Esophagus muscularis mucosa (tissue), 4 donors: ENCODE measurements around the gene ZNF536. TPM values are rescaled to one million over a fixed set of nuclear protein-coding genes. Genes with fewer than 3 reads are reported as not detected.

Experiments
- DNase-seq: peaks from one replicate; pipeline ENCODE4 v3.0.0-alpha.2; 2017; ENCODE audit errors: extremely low spot score
- H3K27ac ChIP-seq, 4 donors: fragments of 200-600 bp; sonication (generic); replicated peaks in 1 of 4; 1 replicate in 3 of 4; 2 replicates in 1 of 4; pipeline ENCODE4 v1.5.1; 2016 to 2019; ENCODE audit warnings: mild to moderate bottlenecking in 1 of 4
- H3K27me3 ChIP-seq, 4 donors: fragments of 200-600 bp; sonication (generic); one replicate each; pipeline versions ENCODE4 v1.5.1 to v1.6.0; 2016 to 2019
- H3K36me3 ChIP-seq, 4 donors: fragments of 200-600 bp; sonication (generic); one replicate each; pipeline ENCODE4 v1.5.1; 2016 to 2019
- H3K4me1 ChIP-seq, 4 donors: fragments of 200-600 bp; sonication (generic); one replicate each; pipeline ENCODE4 v1.5.1; 2016 to 2019
- H3K4me3 ChIP-seq, 4 donors: fragments of 200-600 bp; sonication (generic); 1 replicate in 2 of 4; 2 replicates in 2 of 4; pipeline ENCODE4 v1.5.1; 2016 to 2019; ENCODE audit warnings: mild to moderate bottlenecking in 4 of 4, moderate library complexity in 1 of 4
- H3K9me3 ChIP-seq, 4 donors: fragments of 200-600 bp; sonication (generic); 1 replicate in 3 of 4; 2 replicates in 1 of 4; pipeline ENCODE4 v1.5.1; 2016 to 2019
- CTCF ChIP-seq, 3 experiments: fragments of 200-600 bp in 2 of 3; fragments of 450-650 bp in 1 of 3; sonication (generic) in 2 of 3; IDR thresholded peaks; one replicate each; pipeline ENCODE4 v1.5.1; 2017 to 2019; ENCODE audit warnings: antibody characterized with exemption in 3 of 3, mild to moderate bottlenecking in 2 of 3, moderate library complexity in 1 of 3
- EP300 ChIP-seq: sonication (generic); formaldehyde crosslinking; IDR thresholded peaks from one replicate; pipeline ENCODE4 v1.6.1; 2017; ENCODE audit warnings: antibody characterized with exemption
- POLR2A ChIP-seq: fragments of 450-650 bp; IDR thresholded peaks from one replicate; pipeline ENCODE4 v1.6.1; 2017; ENCODE audit warnings: antibody characterized with exemption, moderate library complexity, mild to moderate bottlenecking, low read depth
- POLR2AphosphoS5 ChIP-seq, 2 donors: sonication (generic); formaldehyde crosslinking; IDR thresholded peaks; one replicate each; pipeline ENCODE4 v1.6.1; 2017; ENCODE audit warnings: antibody characterized with exemption in 2 of 2
- WGBS: methylation state at CpG from one replicate; pipeline ENCODE4 v1.1.5; 2018; 5-methylcytosine and 5-hydroxymethylcytosine counted together
- intact Hi-C: fragments of 100-400 bp; cut with DNase I; formaldehyde crosslinking; loops from one replicate; pipeline ENCODE4 v1.15.1; 2023
- total RNA-seq, 4 donors: library from RNA; depleted of rRNA; stranded (reverse); fragments of >200 nt; gene quantifications; one replicate each; pipeline versions ENCODE4 v1.1.0 to v1.2.1, GENCODE V29; 2016

ZNF536 gene
- total RNA-seq, 4 donors from 2014 or later: 2.5 to 7.3 (median 5.6) TPM

- peaks cover 0 to 1% (median 0%) of the 10 kb centered on the region in 4 donors for H3K27me3 ChIP-seq
- no peak overlapping the region for H3K4me3 ChIP-seq
- no peak for DNase-seq
- no peaks in the 10 kb centered on the region for H3K36me3 ChIP-seq
- intact Hi-C loops: no loop called here
- no peak overlapping the region for H3K27ac ChIP-seq
- no peaks in the 10 kb centered on the region for H3K4me1 ChIP-seq
- TF ChIP-seq EP300 (no peak), POLR2A (no peak), POLR2AphosphoS5 (IDR thresholded peaks at IDR 0.05) (no peak), CTCF (IDR thresholded peaks at IDR 0.05) (no peak)
- H3K9me3 ChIP-seq: no peaks in the 10 kb centered on the region
- 86% methylated on average over 10 of the region's 12 CpGs for WGBS
Observed at GRCh38 chr19:30333291-30334065, 38.7 kb upstream of the ZNF536 start.

- WGBS: 92% methylated on average over 9 of the region's 10 CpGs
Observed at GRCh38 chr19:30334841-30335240, 37.3 kb upstream of the ZNF536 start.

GRCh38 chr19:30335306-30335886 is 36.8 kb upstream of the ZNF536 start:
- Histone ChIP-seq H3K27ac (no peak overlapping the region), H3K36me3 (no peaks in the 10 kb centered on the region), H3K4me1 (no peaks in the 10 kb centered on the region), H3K4me3 (no peak overlapping the region), H3K27me3 (peaks cover 0 to 16% (median 0%) of the 10 kb centered on the region in 4 donors), H3K9me3 (no peaks in the 10 kb centered on the region)
- intact Hi-C loops: no loop called here
- TF ChIP-seq POLR2AphosphoS5 (IDR thresholded peaks at IDR 0.05): no peak
- no peak for TF ChIP-seq CTCF (IDR thresholded peaks at IDR 0.05)
- TF ChIP-seq EP300: no peak
- TF ChIP-seq POLR2A: no peak
- DNase-seq: no peak
- 76% methylated on average over 10 of the region's 14 CpGs for WGBS

More at GRCh38 chr19:30334841-30335240, 37.3 kb upstream of the ZNF536 start:
- H3K9me3 ChIP-seq: no peaks in the 10 kb centered on the region
- no peak for DNase-seq
- no peak overlapping the region for H3K27ac ChIP-seq
- no peaks in the 10 kb centered on the region for H3K36me3 ChIP-seq
- no peaks in the 10 kb centered on the region for H3K4me1 ChIP-seq
- intact Hi-C loops: no loop called here
- TF ChIP-seq POLR2A: no peak
- TF ChIP-seq EP300: no peak
- TF ChIP-seq POLR2AphosphoS5 (IDR thresholded peaks at IDR 0.05): no peak
- no peak for TF ChIP-seq CTCF (IDR thresholded peaks at IDR 0.05)
- no peak overlapping the region for H3K4me3 ChIP-seq
- H3K27me3 ChIP-seq: peaks cover 0 to 15% (median 0%) of the 10 kb centered on the region in 4 donors

GRCh38 chr19:30336290-30336689 is 35.9 kb upstream of the ZNF536 start:
- WGBS: 80% methylated on average over 6 of the region's 6 CpGs
- Histone ChIP-seq H3K4me1 (no peaks in the 10 kb centered on the region), H3K4me3 (no peak overlapping the region), H3K27ac (no peak overlapping the region), H3K9me3 (no peaks in the 10 kb centered on the region), H3K27me3 (peaks cover 0 to 16% (median 0%) of the 10 kb centered on the region in 4 donors), H3K36me3 (no peaks in the 10 kb centered on the region)
- TF ChIP-seq EP300: no peak
- TF ChIP-seq POLR2AphosphoS5 (IDR thresholded peaks at IDR 0.05): no peak
- TF ChIP-seq POLR2A: no peak
- TF ChIP-seq CTCF (IDR thresholded peaks at IDR 0.05): no peak
- no peak for DNase-seq
- intact Hi-C loops: no loop called here
